Activated CD8-positive, alpha-beta T cell treated with anti-CD3 and anti-CD28 coated beads for 36 hours (primary cell): ENCODE measurements around the gene FOXP1. TPM values are rescaled to one million over a fixed set of nuclear protein-coding genes. Genes with fewer than 3 reads are reported as not detected.

Experiments
- ATAC-seq: fragments of 200-7000 bp; cut with Tn5 transposase; one replicate; pipeline ENCODE4 v1.10.0; 2021; ENCODE audit warnings: mild to moderate bottlenecking, moderate library complexity
- CTCF ChIA-PET: fragments of 350-600 bp; sonication (Branson Sonifier 250); formaldehyde crosslinking; loops from one replicate; lab custom pipeline; 2021; ENCODE audit warnings: antibody characterized with exemption; lab: Charles Lee
- POLR2A ChIA-PET: fragments of 350-600 bp; sonication (Branson Sonifier 250); formaldehyde crosslinking; loops from one replicate; lab custom pipeline; 2021; ENCODE audit warnings: antibody characterized with exemption; lab: Charles Lee
- DNase-seq: peaks from one replicate; pipeline ENCODE4 v3.0.0-alpha.2; 2020
- H3K27ac Mint-ChIP-seq: one replicate; pipeline ENCODE4 v1.8.0; 2021; ENCODE audit warnings: mild to moderate bottlenecking, mixed read lengths
- H3K27me3 Mint-ChIP-seq: one replicate; pipeline ENCODE4 v1.8.0; 2021; ENCODE audit warnings: mixed read lengths
- H3K36me3 Mint-ChIP-seq: one replicate; pipeline ENCODE4 v1.8.0; 2021; ENCODE audit warnings: low read depth, mixed read lengths
- H3K4me1 Mint-ChIP-seq: one replicate; pipeline ENCODE4 v1.8.0; 2021; ENCODE audit warnings: low read depth, mixed read lengths
- H3K4me3 Mint-ChIP-seq: one replicate; pipeline ENCODE4 v1.8.0; 2021; ENCODE audit warnings: mild to moderate bottlenecking, moderate library complexity, mixed read lengths
- H3K9me3 Mint-ChIP-seq: one replicate; pipeline ENCODE4 v1.8.0; 2021; ENCODE audit warnings: mixed read lengths
- intact Hi-C: fragments of 100-400 bp; cut with micrococcal nuclease; formaldehyde crosslinking; loops from one replicate; pipeline ENCODE4 v1.10.0; 2022
- total RNA-seq, 2 experiments: library from RNA; stranded (reverse); gene quantifications; one replicate each; pipeline ENCODE4 v1.2.3, GENCODE V29; 2021
- TF ChIP-seq, protein P1 (sequence below): fragments of 200-600 bp; IDR thresholded peaks from one replicate; pipeline ENCODE4 v1.8.0; 2022; ENCODE audit warnings: antibody characterized with exemption, mild to moderate bottlenecking

The FOXP1 gene
- total RNA-seq, 2 experiments from 2014 or later: 145 to 153 TPM

- ATAC-seq (no peak), DNase-seq (no peak)
- Mint-ChIP-seq H3K27ac (peak overlapping the region; percentile 79), H3K36me3 (peaks cover 34% of the 10 kb centered on the region), H3K4me1 (peaks cover 93% of the 10 kb centered on the region), H3K4me3 (peak overlapping the region; percentile 19), H3K9me3 (no peaks in the 10 kb centered on the region), H3K27me3 (no peaks in the 10 kb centered on the region)
- TF ChIP-seq, protein P1, sequence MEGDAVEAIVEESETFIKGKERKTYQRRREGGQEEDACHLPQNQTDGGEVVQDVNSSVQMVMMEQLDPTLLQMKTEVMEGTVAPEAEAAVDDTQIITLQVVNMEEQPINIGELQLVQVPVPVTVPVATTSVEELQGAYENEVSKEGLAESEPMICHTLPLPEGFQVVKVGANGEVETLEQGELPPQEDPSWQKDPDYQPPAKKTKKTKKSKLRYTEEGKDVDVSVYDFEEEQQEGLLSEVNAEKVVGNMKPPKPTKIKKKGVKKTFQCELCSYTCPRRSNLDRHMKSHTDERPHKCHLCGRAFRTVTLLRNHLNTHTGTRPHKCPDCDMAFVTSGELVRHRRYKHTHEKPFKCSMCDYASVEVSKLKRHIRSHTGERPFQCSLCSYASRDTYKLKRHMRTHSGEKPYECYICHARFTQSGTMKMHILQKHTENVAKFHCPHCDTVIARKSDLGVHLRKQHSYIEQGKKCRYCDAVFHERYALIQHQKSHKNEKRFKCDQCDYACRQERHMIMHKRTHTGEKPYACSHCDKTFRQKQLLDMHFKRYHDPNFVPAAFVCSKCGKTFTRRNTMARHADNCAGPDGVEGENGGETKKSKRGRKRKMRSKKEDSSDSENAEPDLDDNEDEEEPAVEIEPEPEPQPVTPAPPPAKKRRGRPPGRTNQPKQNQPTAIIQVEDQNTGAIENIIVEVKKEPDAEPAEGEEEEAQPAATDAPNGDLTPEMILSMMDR: no peak
- ChIA-PET CTCF (interaction anchor here (0.6 to 3.7 kb wide), 17 partner anchors 8 to 520 kb away, joined by 3 to 18 read pairs (median 3); no protein-coding TSS in a partner anchor), POLR2A (interaction anchor here (0.6 to 1.2 kb wide), 4 partner anchors 11 to 58 kb away, joined by 3 to 4 read pairs (median 3); no protein-coding TSS in a partner anchor)
- intact Hi-C loops: no loop called here
Measured at GRCh38 chr3:71070497-71071463, 512.7 kb downstream of the FOXP1 start.

- Mint-ChIP-seq H3K36me3 (peaks cover 27% of the 10 kb centered on the region), H3K27me3 (no peaks in the 10 kb centered on the region), H3K9me3 (no peaks in the 10 kb centered on the region), H3K27ac (peak overlapping the region; percentile 79), H3K4me1 (peaks cover 86% of the 10 kb centered on the region), H3K4me3 (peak overlapping the region; percentile 9)
- ChIA-PET CTCF (interaction anchor here (0.6 to 3.7 kb wide), 14 partner anchors 9 to 519 kb away, joined by 3 to 18 read pairs (median 4); no protein-coding TSS in a partner anchor), POLR2A (interaction anchor here (0.6 to 2.9 kb wide), 3 partner anchors 11 to 304 kb away, joined by 4 to 13 read pairs (median 5); no protein-coding TSS in a partner anchor)
- DNase-seq (peak; percentile 88), ATAC-seq (peak; percentile 43)
- intact Hi-C loops: loop anchor here (5.0 to 10.0 kb wide), 5 partner anchors 58 to 515 kb away; partner anchors contain the start of gene FOXP1
- TF ChIP-seq, protein P1: peak; percentile 51
Measured at GRCh38 chr3:71069797-71070196, 513.7 kb downstream of the FOXP1 start.

DNA sequence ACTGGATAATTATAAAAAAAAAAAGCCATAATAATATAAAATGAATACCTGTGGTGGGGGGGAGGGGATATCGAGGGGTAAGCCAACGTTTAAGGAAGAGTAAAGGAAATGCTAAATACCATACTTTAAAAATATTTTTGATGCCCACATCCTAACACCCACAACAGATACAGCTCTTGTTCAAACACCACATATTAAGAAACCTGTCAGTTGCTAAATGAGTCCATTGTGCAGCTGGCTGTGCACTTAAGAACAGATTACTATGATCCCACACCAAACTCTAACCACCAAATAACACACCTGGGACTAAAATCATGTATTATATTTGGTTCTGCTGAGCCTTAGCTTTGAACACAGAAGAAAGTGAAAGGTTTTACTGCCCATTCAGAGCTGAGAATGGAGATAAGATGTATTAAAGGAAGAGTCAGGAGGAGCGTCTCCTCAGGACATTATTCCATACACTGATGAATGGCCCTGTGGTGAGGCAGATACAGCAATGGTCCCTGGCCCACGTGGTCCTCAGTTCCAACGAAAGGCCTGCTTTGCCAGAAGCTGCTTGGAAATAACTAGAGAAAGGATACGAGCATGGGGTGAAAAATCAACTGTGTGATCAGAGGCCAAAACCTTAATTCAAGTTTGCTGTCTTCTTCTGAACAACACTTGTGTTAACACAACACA, 515.4 kb downstream of the FOXP1 start:
- Mint-ChIP-seq H3K27ac (peak overlapping the region; percentile 96), H3K4me3 (peak overlapping the region; percentile 45), H3K36me3 (peaks cover 17% of the 10 kb centered on the region), H3K27me3 (no peaks in the 10 kb centered on the region), H3K4me1 (peaks cover 70% of the 10 kb centered on the region), H3K9me3 (no peaks in the 10 kb centered on the region)
- ChIA-PET POLR2A (interaction anchor here (0.9 to 2.9 kb wide), 8 partner anchors 10 to 235 kb away, joined by 3 to 13 read pairs (median 6); no protein-coding TSS in a partner anchor), CTCF (interaction anchor here (0.8 to 3.7 kb wide), 12 partner anchors 9 to 517 kb away, joined by 3 to 18 read pairs (median 4); no protein-coding TSS in a partner anchor)
- intact Hi-C loops: loop anchor here (2.0 to 10.0 kb wide), 6 partner anchors 13 to 514 kb away; partner anchors contain the start of gene FOXP1
- DNase-seq: peak; percentile 61
- TF ChIP-seq, protein P1: no peak
- ATAC-seq: peak; percentile 29

- ChIA-PET CTCF (no interaction called here), POLR2A (interaction anchor here (1.1 to 8.8 kb wide), 2 partner anchors 10 to 236 kb away, joined by 3 to 93 read pairs; no protein-coding TSS in a partner anchor)
- ATAC-seq (peak; percentile 45), DNase-seq (peak; percentile 81)
- peak overlapping the region; percentile 91 for H3K27ac Mint-ChIP-seq
- H3K4me1 Mint-ChIP-seq: peaks cover 62% of the 10 kb centered on the region
- TF ChIP-seq, protein P1: no peak
- intact Hi-C loops: loop anchor here (1.0 to 10.0 kb wide), 7 partner anchors 14 to 515 kb away; partner anchors contain the start of gene FOXP1
- H3K27me3 Mint-ChIP-seq: no peaks in the 10 kb centered on the region
- H3K9me3 Mint-ChIP-seq: no peaks in the 10 kb centered on the region
- peaks cover 20% of the 10 kb centered on the region for H3K36me3 Mint-ChIP-seq
- peak overlapping the region; percentile 81 for H3K4me3 Mint-ChIP-seq
Measured at GRCh38 chr3:71066849-71067261, 516.7 kb downstream of the FOXP1 start.
